ENCODE measurements around the gene POLR1G. TPM values are rescaled to one million over a fixed set of nuclear protein-coding genes. Genes with fewer than 3 reads are reported as not detected.
A peak's percentile ranks its signal among the peaks of the same experiment; 100 is the strongest.
"Not testable (repeated sequence)": the region's sequence is repeated elsewhere in the genome, so short reads cannot be mapped to it uniquely, and the experiment has no call there.

Gene POLR1G
- total RNA-seq, 2 experiments from 2014 or later: 8.9 to 12.2 TPM

DNA sequence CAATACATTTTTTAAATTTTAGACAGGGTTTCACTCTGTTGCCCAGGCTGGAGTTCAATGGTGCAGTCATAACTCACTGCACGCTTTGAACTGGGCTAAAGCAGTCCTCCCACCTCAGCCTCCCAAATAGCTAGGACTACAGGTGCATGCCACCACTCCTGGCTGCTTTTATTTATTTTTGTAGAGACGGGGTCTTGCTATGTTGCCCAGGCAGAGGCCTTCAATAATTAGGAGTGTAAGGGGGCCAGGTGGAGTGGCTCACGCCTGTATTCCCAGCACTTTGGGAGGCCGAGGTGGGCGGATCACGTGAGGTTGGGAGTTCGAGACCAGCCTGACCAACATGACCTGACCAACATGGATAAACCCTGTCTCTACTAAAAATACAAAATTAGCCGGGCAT is 26.1 kb downstream of the POLR1G start:
- not testable (repeated sequence) for H3K36me3 Mint-ChIP-seq; H3K4me3 Mint-ChIP-seq; H3K27ac Mint-ChIP-seq; ATAC-seq; H3K9me3 Mint-ChIP-seq (ENCODE audit: low read depth); H3K4me1 Mint-ChIP-seq; DNase-seq
- CTCF ChIA-PET: interaction anchor here (1.0 to 27.8 kb wide), 2 partner anchors 14 to 50 kb away, joined by 3 to 1113 read pairs; no protein-coding TSS in a partner anchor
- peaks cover 12% of the 10 kb centered on the region for H3K27me3 Mint-ChIP-seq

DNA sequence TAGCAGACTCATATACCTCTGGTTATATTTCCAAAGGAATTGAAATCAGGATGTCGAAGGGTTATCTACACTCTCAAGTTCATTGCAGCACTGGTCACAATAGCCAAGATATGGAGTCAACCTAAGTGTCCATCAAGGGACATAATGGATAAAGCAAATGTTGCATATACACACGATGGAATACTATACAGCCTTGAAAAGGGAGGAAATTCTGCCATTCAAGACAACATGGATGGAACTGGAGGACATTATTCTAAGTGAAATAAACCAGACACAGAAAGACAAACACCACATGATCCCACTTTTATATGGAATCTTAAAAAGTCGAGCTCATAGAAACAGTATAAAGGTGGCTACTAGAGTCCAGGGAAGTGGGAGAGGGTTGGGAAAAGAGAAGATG is 30.9 kb downstream of the POLR1G start:
- no peaks in the 10 kb centered on the region for H3K27me3 Mint-ChIP-seq
- H3K36me3 Mint-ChIP-seq: no peaks in the 10 kb centered on the region
- H3K9me3 Mint-ChIP-seq (ENCODE audit: low read depth): peaks cover 2% of the 10 kb centered on the region
- CTCF ChIA-PET: interaction anchor here (1.2 to 27.8 kb wide), 3 partner anchors 11 to 45 kb away, joined by 3 to 1113 read pairs (median 4); no protein-coding TSS in a partner anchor
- no peak overlapping the region for H3K4me3 Mint-ChIP-seq
- H3K27ac Mint-ChIP-seq: no peak overlapping the region
- no peak for ATAC-seq
- H3K4me1 Mint-ChIP-seq: peaks cover 13% of the 10 kb centered on the region
- DNase-seq: no peak

GRCh38 chr19:45439190-45439568 is 32.7 kb downstream of the POLR1G start:
- Mint-ChIP-seq H3K27ac (no peak overlapping the region), H3K4me1 (peaks cover 25% of the 10 kb centered on the region), H3K27me3 (no peaks in the 10 kb centered on the region), H3K9me3 (ENCODE audit: low read depth) (peaks cover 2% of the 10 kb centered on the region), H3K36me3 (no peaks in the 10 kb centered on the region), H3K4me3 (peak overlapping the region; percentile 35)
- CTCF ChIA-PET: interaction anchor here (0.5 to 27.8 kb wide), 51 partner anchors 8 to 478 kb away, joined by 3 to 1113 read pairs (median 5); partner anchors contain the start of genes EML2, ERCC1, FOSB and PPM1N
- DNase-seq (no peak), ATAC-seq (no peak)

DNA sequence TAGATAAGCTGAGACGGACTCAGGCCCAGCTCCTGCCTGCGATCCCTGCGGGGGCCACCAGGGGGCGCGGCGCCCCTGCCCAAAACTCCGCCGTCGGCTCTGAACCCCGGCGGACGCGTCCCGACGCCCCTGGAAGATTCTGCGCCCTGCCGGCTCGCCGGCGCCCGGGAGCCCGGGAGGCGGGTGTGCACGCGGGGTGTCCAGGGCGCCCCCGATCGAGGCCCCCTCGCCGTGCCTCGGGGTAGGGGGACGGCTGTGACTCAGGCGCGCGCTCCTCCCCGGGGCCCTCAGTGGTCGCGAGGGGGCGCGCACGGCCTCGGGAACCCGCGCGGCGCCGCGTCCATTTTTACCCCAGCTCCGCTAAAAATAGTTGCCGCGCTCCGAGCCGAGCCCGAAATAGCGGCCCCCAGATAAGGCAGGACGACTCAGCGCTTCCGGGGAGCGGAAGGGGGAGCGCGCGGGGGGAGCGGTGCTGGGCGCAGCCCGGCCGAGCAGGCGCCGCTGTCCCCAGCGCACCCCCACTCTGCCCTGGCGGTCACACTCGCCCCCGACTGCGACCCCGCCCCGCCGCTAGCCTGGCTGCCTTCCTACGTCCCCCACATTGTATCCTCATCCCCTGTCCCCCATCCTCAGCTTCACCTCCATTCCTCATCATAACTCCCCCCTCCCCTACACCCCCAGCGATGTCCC is 33.3 kb downstream of the POLR1G start:
- peaks cover 2% of the 10 kb centered on the region for H3K9me3 Mint-ChIP-seq (ENCODE audit: low read depth)
- CTCF ChIA-PET: interaction anchor here (0.5 to 27.8 kb wide), 52 partner anchors 9 to 478 kb away, joined by 3 to 1113 read pairs (median 5); partner anchors contain the start of genes EML2, ERCC1, FOSB and PPM1N

GRCh38 chr19:45440259-45440638 is 33.8 kb downstream of the POLR1G start:
- peak overlapping the region; percentile 64 for H3K4me3 Mint-ChIP-seq
- CTCF ChIA-PET: interaction anchor here (0.8 to 27.8 kb wide), 34 partner anchors 8 to 252 kb away, joined by 3 to 1113 read pairs (median 9); partner anchors contain the start of genes EML2, ERCC1, FOSB and PPM1N
- H3K9me3 Mint-ChIP-seq (ENCODE audit: low read depth): peaks cover 2% of the 10 kb centered on the region
- peak overlapping the region; percentile 83 for H3K27ac Mint-ChIP-seq
- peaks cover 33% of the 10 kb centered on the region for H3K4me1 Mint-ChIP-seq
- DNase-seq: no peak
- H3K36me3 Mint-ChIP-seq: no peaks in the 10 kb centered on the region
- H3K27me3 Mint-ChIP-seq: no peaks in the 10 kb centered on the region
- no peak for ATAC-seq

More for the DNA sequence above, 33.3 kb downstream of the POLR1G start:
- DNase-seq (peak; percentile 93), ATAC-seq (peak; percentile 79)
- Mint-ChIP-seq H3K4me3 (peak overlapping the region; percentile 64), H3K36me3 (no peaks in the 10 kb centered on the region), H3K27ac (peak overlapping the region; percentile 83), H3K27me3 (no peaks in the 10 kb centered on the region), H3K4me1 (peaks cover 30% of the 10 kb centered on the region)

DNA sequence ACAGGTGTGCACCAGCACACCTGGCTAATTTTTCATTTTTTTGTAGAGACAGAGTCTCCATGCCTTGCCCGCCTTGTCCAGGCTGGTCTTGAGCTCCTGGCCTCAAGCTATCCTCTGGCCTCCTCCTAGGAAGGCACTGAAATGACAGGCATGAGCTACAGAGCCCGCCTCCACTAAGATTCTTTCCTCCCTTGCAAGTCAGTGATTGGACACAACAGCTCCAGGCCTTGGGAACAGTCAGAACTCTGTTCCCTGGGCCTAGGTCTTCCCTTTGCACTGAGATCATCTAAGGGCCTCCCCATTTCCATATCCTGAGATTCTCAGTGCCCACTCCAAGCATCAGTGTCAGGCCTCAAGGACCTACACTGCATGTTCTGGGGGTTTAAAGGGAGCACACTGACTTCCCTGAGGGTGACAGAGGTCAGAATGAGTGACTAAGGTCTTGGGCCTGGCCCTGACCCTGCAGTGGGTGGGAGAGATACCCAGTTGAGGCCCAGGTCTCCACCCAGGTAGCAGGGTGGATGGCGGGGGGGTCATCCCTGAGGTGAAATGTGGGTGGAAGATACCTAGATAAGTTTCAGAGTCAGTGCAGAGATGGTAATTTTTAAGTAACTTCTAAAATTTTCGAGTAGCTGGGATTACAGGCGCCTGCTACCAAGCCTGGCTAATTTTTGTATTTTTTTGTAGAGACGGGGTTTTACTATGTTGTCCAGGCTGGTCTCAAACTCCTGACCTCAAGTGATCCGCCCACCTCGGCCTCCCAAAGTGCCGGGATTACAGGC is 34.6 kb downstream of the POLR1G start:
- no peaks in the 10 kb centered on the region for H3K27me3 Mint-ChIP-seq
- ATAC-seq (no peak), DNase-seq (no peak)
- peaks cover 2% of the 10 kb centered on the region for H3K9me3 Mint-ChIP-seq (ENCODE audit: low read depth)
- H3K4me1 Mint-ChIP-seq: peaks cover 38% of the 10 kb centered on the region
- no peak overlapping the region for H3K4me3 Mint-ChIP-seq
- peak overlapping the region; percentile 83 for H3K27ac Mint-ChIP-seq
- no peaks in the 10 kb centered on the region for H3K36me3 Mint-ChIP-seq
- CTCF ChIA-PET: interaction anchor here (0.8 to 27.8 kb wide), 7 partner anchors 20 to 202 kb away, joined by 3 to 1113 read pairs (median 23); partner anchors contain the start of genes FOSB, PPP1R13L and RTN2

DNA sequence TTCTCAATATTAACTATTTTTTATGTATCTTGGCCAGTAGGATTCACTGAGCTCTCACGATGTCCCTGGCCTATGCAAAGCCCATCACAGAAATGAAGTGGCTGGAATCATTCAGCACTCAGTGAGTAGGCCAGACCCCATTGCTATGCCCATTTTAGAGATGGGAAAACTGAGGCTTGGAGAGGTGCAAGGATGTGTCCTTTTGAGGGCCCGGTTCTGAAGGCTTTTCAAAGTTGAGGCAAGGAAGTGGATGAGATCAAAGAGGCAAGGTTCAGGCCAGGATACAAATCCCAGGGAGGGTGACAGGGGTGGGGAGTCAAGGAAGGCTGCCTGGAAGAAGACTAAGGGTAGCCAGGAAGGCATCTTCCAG is 35.9 kb downstream of the POLR1G start:
- Mint-ChIP-seq H3K27me3 (no peaks in the 10 kb centered on the region), H3K27ac (peak overlapping the region; percentile 76), H3K4me1 (peaks cover 41% of the 10 kb centered on the region), H3K9me3 (ENCODE audit: low read depth) (no peaks in the 10 kb centered on the region), H3K4me3 (peak overlapping the region; percentile 73), H3K36me3 (no peaks in the 10 kb centered on the region)
- DNase-seq (no peak), ATAC-seq (no peak)
- CTCF ChIA-PET: interaction anchor here (0.6 to 27.8 kb wide), 3 partner anchors 11 to 200 kb away, joined by 3 to 1113 read pairs (median 3); no protein-coding TSS in a partner anchor

GRCh38 chr19:45442778-45443461 is 36.5 kb downstream of the POLR1G start:
- ATAC-seq: no peak
- H3K27me3 Mint-ChIP-seq: no peaks in the 10 kb centered on the region
- H3K4me1 Mint-ChIP-seq: peaks cover 43% of the 10 kb centered on the region
- H3K9me3 Mint-ChIP-seq (ENCODE audit: low read depth): no peaks in the 10 kb centered on the region
- DNase-seq: peak; percentile 60
- peak overlapping the region; percentile 76 for H3K27ac Mint-ChIP-seq
- CTCF ChIA-PET: interaction anchor here (0.6 to 27.8 kb wide), 3 partner anchors 11 to 199 kb away, joined by 3 to 1113 read pairs (median 3); no protein-coding TSS in a partner anchor
- H3K36me3 Mint-ChIP-seq: no peaks in the 10 kb centered on the region
- H3K4me3 Mint-ChIP-seq: peak overlapping the region; percentile 73

DNA sequence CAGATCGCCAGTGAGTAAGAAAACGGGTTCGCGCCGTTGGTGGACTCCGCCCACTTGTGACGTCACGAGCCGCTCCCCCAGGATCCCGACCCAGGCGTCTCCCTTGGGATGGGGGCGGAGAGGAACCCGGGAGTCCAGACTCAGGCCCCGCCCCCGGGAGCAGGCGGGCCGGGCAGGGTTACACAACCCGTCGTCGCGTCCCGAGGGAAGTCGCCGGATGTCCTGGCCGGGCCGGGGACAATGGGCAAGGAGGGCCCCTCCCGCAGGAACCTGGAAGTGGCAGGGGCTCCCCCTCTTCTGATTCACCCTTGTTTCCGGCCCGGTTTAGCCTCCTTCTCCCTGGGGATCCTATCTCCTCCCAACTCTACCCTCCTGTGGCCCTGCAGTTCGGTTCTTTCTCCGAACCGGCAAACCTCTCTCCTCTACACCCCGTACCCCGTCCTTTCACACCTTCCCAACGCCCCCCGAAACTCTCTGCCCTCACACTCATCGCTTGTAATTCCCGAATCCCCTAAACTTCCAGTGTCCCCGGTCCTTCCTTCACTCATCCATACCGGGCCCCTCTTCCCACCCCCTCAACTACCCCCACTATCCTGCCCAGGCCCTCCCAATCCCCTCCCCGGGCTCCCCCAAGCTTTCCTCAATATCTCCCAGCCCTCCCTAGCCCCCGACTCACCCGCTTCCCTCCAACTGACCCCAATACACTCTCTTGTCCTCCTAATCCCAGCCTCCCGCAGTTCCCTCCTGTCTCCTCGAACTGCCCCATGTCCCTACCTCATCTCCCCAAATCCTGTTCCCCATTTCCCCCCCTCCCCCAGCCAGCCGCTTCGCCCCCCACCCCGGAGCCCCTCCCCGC is 37.2 kb downstream of the POLR1G start:
- Mint-ChIP-seq H3K36me3 (peaks cover 2% of the 10 kb centered on the region), H3K27ac (peak overlapping the region; percentile 80), H3K9me3 (ENCODE audit: low read depth) (no peaks in the 10 kb centered on the region), H3K27me3 (no peaks in the 10 kb centered on the region), H3K4me3 (peak overlapping the region; percentile 73), H3K4me1 (peaks cover 48% of the 10 kb centered on the region)
- peak; percentile 9 for ATAC-seq
- CTCF ChIA-PET: interaction anchor here (1.0 to 27.8 kb wide), 3 partner anchors 12 to 38 kb away, joined by 3 to 1113 read pairs (median 29); partner anchors contain the start of gene FOSB
- DNase-seq: peak; percentile 77

- peak; percentile 89 for DNase-seq
- H3K36me3 Mint-ChIP-seq: peaks cover 2% of the 10 kb centered on the region
- CTCF ChIA-PET: interaction anchor here (1.2 to 27.8 kb wide), 4 partner anchors 12 to 42 kb away, joined by 3 to 1113 read pairs (median 18); partner anchors contain the start of gene FOSB
- H3K4me3 Mint-ChIP-seq: peak overlapping the region; percentile 73
- H3K27me3 Mint-ChIP-seq: no peaks in the 10 kb centered on the region
- peak overlapping the region; percentile 49 for H3K27ac Mint-ChIP-seq
- ATAC-seq: peak; percentile 60
- H3K9me3 Mint-ChIP-seq (ENCODE audit: low read depth): no peaks in the 10 kb centered on the region
- H3K4me1 Mint-ChIP-seq: peaks cover 54% of the 10 kb centered on the region
These were observed 38.0 kb downstream of the POLR1G start for GRCh38 chr19:45444318-45445041.

GRCh38 chr19:45445139-45445538 is 38.7 kb downstream of the POLR1G start:
- H3K9me3 Mint-ChIP-seq (ENCODE audit: low read depth): no peaks in the 10 kb centered on the region
- H3K4me3 Mint-ChIP-seq: no peak overlapping the region
- H3K36me3 Mint-ChIP-seq: peaks cover 2% of the 10 kb centered on the region
- DNase-seq: no peak
- CTCF ChIA-PET: interaction anchor here (1.2 to 27.8 kb wide), 4 partner anchors 11 to 43 kb away, joined by 3 to 1113 read pairs (median 18); partner anchors contain the start of gene FOSB
- peaks cover 60% of the 10 kb centered on the region for H3K4me1 Mint-ChIP-seq
- H3K27ac Mint-ChIP-seq: peak overlapping the region; percentile 21
- no peaks in the 10 kb centered on the region for H3K27me3 Mint-ChIP-seq
- no peak for ATAC-seq
